ENCODE measurements around the gene C2orf72. TPM values are rescaled to one million over a fixed set of nuclear protein-coding genes. Genes with fewer than 3 reads are reported as not detected.

Gene C2orf72
- total and polyA plus RNA-seq, 2 of the 13 experiments (the other 11 are each of a cell fraction or from before 2014, with no cell fraction given), result 147 to 203 TPM

DNA sequence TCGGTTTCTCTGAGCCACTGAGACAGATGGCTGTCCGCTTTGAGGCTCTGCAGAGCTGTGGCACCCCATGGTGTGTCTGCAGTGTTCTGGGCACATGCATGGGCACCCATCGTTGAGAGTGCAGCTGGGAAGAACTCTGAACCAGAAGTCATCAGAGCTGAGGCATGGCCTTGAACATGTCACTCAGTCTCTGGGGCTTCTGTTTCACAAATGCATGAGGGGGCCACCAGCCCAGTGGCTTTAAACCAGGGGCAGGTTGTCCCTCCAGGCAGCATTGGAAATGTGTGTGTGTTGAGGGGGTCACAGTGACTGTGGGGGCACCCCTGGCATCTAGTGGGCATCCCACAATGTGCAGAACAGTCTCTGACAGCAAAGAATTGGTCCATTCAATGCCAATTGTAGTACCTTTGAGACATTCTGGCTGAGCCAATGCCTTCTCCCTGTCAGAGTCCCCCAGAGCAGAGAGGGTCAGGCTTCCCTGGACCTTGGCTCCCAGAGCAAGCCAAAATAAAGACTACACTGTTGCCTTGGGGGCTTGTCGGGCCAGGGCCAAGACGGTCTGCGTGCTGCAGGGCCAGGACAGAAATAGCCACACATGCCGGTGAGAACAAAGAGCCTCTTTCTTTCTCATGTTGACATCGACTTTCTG is 10.1 kb downstream of the C2orf72 start (continued):
- TF ChIP-seq SMARCC2 (IDR thresholded peaks at IDR 0.05) (no peak), XBP1 (CRISPR knock-in tag; IDR thresholded peaks at IDR 0.05) (no peak), ZNF225 (CRISPR knock-in tag; IDR thresholded peaks at IDR 0.05) (no peak), ZSCAN21 (CRISPR knock-in tag; IDR thresholded peaks at IDR 0.05; ENCODE audit: borderline replicate concordance) (peak; percentile 80), GZF1 (CRISPR knock-in tag; IDR thresholded peaks at IDR 0.05) (peak; percentile 78; the same call in 1 of the 2 replicates), PITX1 (CRISPR knock-in tag; IDR thresholded peaks at IDR 0.05) (peak; percentile 42; the same call in 1 of the 2 replicates), KDM5B (CRISPR knock-in tag; IDR thresholded peaks at IDR 0.05; ENCODE audit: borderline replicate concordance) (peak; percentile 59), MEF2D (CRISPR knock-in tag; IDR thresholded peaks at IDR 0.05) (peak; percentile 96), YEATS2 (CRISPR knock-in tag; IDR thresholded peaks at IDR 0.05; ENCODE audit: borderline replicate concordance) (no peak), ZNF24 (IDR thresholded peaks at IDR 0.05) (no peak), CHCHD3 (CRISPR knock-in tag; IDR thresholded peaks at IDR 0.05) (no peak), ATF7-NPFF (CRISPR knock-in tag; IDR thresholded peaks at IDR 0.05; ENCODE audit: low read depth) (no peak; the same call in 1 of the 2 replicates), NCOR1 (IDR thresholded peaks at IDR 0.05; ENCODE audit: borderline replicate concordance, low read length) (peak; percentile 77), ZNF20 (CRISPR knock-in tag; IDR thresholded peaks at IDR 0.05) (no peak), YEATS4 (CRISPR knock-in tag; IDR thresholded peaks at IDR 0.05; ENCODE audit: borderline replicate concordance) (no peak; the same call in 1 of the 2 replicates), ZSCAN12 (CRISPR knock-in tag; IDR thresholded peaks at IDR 0.05) (no peak), ZNF891 (CRISPR knock-in tag; IDR thresholded peaks at IDR 0.05) (no peak), FOXO1 (CRISPR knock-in tag; IDR thresholded peaks at IDR 0.05) (no peak; the same call in 1 of the 2 replicates)
- TF ChIP-seq, protein P1, sequence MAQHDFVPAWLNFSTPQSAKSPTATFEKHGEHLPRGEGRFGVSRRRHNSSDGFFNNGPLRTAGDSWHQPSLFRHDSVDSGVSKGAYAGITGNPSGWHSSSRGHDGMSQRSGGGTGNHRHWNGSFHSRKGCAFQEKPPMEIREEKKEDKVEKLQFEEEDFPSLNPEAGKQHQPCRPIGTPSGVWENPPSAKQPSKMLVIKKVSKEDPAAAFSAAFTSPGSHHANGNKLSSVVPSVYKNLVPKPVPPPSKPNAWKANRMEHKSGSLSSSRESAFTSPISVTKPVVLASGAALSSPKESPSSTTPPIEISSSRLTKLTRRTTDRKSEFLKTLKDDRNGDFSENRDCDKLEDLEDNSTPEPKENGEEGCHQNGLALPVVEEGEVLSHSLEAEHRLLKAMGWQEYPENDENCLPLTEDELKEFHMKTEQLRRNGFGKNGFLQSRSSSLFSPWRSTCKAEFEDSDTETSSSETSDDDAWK (CRISPR knock-in tag; IDR thresholded peaks at IDR 0.05), result no peak
- TF ChIP-seq, protein P2, sequence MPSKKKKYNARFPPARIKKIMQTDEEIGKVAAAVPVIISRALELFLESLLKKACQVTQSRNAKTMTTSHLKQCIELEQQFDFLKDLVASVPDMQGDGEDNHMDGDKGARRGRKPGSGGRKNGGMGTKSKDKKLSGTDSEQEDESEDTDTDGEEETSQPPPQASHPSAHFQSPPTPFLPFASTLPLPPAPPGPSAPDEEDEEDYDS (CRISPR knock-in tag; IDR thresholded peaks at IDR 0.05), result 0 out of 2 replicates have a peak, but pooled peaks have one; percentile 21
- TF ChIP-seq, protein P3, sequence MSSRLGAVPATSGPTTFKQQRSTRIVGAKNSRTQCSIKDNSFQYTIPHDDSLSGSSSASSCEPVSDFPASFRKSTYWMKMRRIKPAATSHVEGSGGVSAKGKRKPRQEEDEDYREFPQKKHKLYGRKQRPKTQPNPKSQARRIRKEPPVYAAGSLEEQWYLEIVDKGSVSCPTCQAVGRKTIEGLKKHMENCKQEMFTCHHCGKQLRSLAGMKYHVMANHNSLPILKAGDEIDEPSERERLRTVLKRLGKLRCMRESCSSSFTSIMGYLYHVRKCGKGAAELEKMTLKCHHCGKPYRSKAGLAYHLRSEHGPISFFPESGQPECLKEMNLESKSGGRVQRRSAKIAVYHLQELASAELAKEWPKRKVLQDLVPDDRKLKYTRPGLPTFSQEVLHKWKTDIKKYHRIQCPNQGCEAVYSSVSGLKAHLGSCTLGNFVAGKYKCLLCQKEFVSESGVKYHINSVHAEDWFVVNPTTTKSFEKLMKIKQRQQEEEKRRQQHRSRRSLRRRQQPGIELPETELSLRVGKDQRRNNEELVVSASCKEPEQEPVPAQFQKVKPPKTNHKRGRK (CRISPR knock-in tag; IDR thresholded peaks at IDR 0.05), result no peak
- TF ChIP-seq, protein P4, sequence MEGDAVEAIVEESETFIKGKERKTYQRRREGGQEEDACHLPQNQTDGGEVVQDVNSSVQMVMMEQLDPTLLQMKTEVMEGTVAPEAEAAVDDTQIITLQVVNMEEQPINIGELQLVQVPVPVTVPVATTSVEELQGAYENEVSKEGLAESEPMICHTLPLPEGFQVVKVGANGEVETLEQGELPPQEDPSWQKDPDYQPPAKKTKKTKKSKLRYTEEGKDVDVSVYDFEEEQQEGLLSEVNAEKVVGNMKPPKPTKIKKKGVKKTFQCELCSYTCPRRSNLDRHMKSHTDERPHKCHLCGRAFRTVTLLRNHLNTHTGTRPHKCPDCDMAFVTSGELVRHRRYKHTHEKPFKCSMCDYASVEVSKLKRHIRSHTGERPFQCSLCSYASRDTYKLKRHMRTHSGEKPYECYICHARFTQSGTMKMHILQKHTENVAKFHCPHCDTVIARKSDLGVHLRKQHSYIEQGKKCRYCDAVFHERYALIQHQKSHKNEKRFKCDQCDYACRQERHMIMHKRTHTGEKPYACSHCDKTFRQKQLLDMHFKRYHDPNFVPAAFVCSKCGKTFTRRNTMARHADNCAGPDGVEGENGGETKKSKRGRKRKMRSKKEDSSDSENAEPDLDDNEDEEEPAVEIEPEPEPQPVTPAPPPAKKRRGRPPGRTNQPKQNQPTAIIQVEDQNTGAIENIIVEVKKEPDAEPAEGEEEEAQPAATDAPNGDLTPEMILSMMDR (CRISPR knock-in tag; IDR thresholded peaks at IDR 0.05), result 0 out of 2 replicates have a peak, but pooled peaks have one; percentile 10
- TF ChIP-seq, protein P5, sequence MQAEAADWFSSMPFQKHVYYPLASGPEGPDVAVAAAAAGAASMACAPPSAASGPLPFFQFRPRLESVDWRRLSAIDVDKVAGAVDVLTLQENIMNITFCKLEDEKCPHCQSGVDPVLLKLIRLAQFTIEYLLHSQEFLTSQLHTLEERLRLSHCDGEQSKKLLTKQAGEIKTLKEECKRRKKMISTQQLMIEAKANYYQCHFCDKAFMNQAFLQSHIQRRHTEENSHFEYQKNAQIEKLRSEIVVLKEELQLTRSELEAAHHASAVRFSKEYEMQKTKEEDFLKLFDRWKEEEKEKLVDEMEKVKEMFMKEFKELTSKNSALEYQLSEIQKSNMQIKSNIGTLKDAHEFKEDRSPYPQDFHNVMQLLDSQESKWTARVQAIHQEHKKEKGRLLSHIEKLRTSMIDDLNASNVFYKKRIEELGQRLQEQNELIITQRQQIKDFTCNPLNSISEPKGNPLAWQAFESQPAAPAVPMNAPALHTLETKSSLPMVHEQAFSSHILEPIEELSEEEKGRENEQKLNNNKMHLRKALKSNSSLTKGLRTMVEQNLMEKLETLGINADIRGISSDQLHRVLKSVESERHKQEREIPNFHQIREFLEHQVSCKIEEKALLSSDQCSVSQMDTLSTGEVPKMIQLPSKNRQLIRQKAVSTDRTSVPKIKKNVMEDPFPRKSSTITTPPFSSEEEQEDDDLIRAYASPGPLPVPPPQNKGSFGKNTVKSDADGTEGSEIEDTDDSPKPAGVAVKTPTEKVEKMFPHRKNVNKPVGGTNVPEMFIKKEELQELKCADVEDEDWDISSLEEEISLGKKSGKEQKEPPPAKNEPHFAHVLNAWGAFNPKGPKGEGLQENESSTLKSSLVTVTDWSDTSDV (CRISPR knock-in tag; IDR thresholded peaks at IDR 0.05), result no peak

Measured in HepG2 (cell line).